Iris pigment epithelial cell (primary cell): Measurements from ENCODE around the gene RNU1-4.
"Not testable (repeated sequence)": the region's sequence is repeated elsewhere in the genome, so short reads cannot be mapped to it uniquely, and the experiment has no call there.

Source experiments
- DNase-seq: peaks from one replicate; pipeline ENCODE4 v3.0.0-alpha.2; 2011; ENCODE audit warnings: low read depth

The RNU1-4 gene

GRCh38 chr1:16708704-16709103 is 31.6 kb upstream of the RNU1-4 start:
- DNase-seq, result not testable (repeated sequence)

GRCh38 chr1:16709659-16710087 is 30.6 kb upstream of the RNU1-4 start:
- not testable (repeated sequence) for DNase-seq

- DNase-seq, result not testable (repeated sequence)
These were observed 29.7 kb upstream of the RNU1-4 start for GRCh38 chr1:16710618-16711017.

- DNase-seq, result not testable (repeated sequence)
These were observed 28.2 kb upstream of the RNU1-4 start for GRCh38 chr1:16712131-16712530.

- DNase-seq, result not testable (repeated sequence)
These were observed 27.7 kb upstream of the RNU1-4 start for GRCh38 chr1:16712582-16712981.

GRCh38 chr1:16712984-16713383 is 27.3 kb upstream of the RNU1-4 start:
- not testable (repeated sequence) for DNase-seq

GRCh38 chr1:16713480-16713879 is 26.8 kb upstream of the RNU1-4 start:
- not testable (repeated sequence) for DNase-seq

GRCh38 chr1:16716691-16717335 is 23.5 kb upstream of the RNU1-4 start:
- DNase-seq, result no peak

- DNase-seq, result no peak
These were observed 22.8 kb upstream of the RNU1-4 start for GRCh38 chr1:16717336-16718098.

GRCh38 chr1:16718099-16718907 is 22.0 kb upstream of the RNU1-4 start:
- not testable (repeated sequence) for DNase-seq

- DNase-seq, result no peak
These were observed 21.3 kb upstream of the RNU1-4 start for GRCh38 chr1:16718908-16719533.

GRCh38 chr1:16719571-16720350 is 20.6 kb upstream of the RNU1-4 start:
- DNase-seq, result no peak

GRCh38 chr1:16720351-16721223 is 19.7 kb upstream of the RNU1-4 start:
- DNase-seq, result no peak

GRCh38 chr1:16721871-16722641 is 18.3 kb upstream of the RNU1-4 start:
- DNase-seq, result no peak

- no peak for DNase-seq
These were observed 15.4 kb upstream of the RNU1-4 start for GRCh38 chr1:16724718-16725438.

- DNase-seq, result not testable (repeated sequence)
These were observed 14.7 kb upstream of the RNU1-4 start for GRCh38 chr1:16725439-16726245.

GRCh38 chr1:16727190-16728111 is 12.9 kb upstream of the RNU1-4 start:
- DNase-seq, result peak; percentile 18
